Cerebellar cortex (tissue), 1 donor: ENCODE data around the gene NR4A1.

Experiments used
- DNase-seq: peaks from one replicate; pipeline ENCODE4 v3.0.0-alpha.2; 2015; ENCODE audit warnings: low spot score

Gene NR4A1

GRCh38 chr12:52079576-52080402 is 28.5 kb downstream of the NR4A1 start, which contains the start of gene SMIM41:
SMIM41 (plus strand) TSS chr12:52079704; CDS start chr12:52079780, 76 bp downstream.
- DNase-seq = no peak

- DNase-seq = no peak
Measured at GRCh38 chr12:52080403-52081251, 29.4 kb downstream of the NR4A1 start.

DNA sequence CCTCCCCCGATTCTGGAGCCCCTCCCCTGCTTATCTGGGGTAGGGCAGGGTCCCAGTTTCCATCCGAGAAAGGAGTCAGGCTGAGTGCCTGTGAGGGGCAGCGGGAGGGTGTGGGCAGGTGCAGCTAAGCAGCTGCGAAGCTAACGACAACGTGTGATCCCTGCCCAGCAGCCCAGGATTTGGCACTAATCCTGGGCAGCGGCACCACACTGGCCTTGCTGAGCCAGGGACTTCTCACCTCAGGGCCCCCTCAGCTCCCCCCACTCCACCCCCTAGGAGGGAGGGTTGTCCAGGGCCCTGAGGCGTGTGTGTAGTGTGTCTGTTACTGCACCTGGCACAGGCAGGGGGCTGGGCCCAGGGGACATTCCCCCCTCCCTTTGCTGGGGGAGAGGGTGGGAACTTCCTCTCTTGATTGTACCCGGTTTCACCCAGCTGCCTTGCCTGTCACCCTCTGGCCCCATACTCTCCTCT is 30.1 kb downstream of the NR4A1 start:
- no peak for DNase-seq

GRCh38 chr12:52082026-52082668 is 30.9 kb downstream of the NR4A1 start:
- DNase-seq = no peak

- DNase-seq = no peak
Measured at GRCh38 chr12:52082669-52082987, 31.4 kb downstream of the NR4A1 start.

DNA sequence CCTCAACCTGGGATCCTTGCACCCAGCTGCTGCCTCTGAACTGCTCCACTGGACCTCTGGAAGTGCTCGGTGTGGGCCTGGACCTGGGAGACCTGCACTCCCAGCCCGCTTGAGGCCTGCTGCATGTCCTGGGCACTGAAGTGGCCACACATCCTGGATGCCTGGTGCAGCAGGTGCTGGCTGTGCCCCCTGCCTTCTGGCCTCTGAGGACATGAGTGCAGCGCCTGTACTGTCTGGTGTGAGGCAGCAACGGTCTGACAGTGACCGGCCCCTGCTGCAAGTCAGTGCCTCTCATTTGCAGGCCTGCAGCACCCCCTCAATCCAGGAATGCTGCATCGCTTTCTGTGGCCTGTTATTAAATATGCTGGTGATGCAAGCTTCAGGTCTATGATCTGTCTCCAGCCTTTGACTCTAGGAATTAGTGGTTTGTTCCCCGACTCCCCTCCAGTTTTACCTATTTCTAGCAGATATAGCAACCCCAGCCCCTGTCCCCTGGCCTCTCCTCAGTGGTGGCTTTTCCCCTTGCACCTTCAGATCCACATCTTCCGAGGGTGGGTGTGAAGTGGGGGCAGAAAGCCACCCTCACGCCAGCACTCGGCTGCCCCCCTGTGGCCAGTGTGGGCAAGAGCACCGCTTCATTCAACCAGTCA is 31.9 kb downstream of the NR4A1 start:
- peak; percentile 63 for DNase-seq

DNA sequence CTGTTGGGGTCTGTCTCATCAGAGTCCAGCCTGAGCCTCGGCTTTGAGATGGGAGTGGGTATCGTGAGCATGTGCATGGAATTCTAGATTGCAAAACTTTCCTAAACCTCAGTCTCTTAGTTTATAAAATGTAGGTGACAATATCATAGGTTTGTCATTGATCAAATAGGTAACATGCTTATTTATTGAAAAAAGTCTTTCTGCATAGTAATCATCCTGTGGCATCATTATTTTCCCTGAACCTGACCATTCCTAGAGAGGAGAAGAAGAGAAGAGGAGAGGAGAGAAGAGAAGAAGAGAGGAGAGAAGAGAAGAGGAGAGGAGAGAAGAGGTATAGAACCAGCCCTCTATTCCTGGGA is 32.4 kb downstream of the NR4A1 start:
- no peak for DNase-seq

DNA sequence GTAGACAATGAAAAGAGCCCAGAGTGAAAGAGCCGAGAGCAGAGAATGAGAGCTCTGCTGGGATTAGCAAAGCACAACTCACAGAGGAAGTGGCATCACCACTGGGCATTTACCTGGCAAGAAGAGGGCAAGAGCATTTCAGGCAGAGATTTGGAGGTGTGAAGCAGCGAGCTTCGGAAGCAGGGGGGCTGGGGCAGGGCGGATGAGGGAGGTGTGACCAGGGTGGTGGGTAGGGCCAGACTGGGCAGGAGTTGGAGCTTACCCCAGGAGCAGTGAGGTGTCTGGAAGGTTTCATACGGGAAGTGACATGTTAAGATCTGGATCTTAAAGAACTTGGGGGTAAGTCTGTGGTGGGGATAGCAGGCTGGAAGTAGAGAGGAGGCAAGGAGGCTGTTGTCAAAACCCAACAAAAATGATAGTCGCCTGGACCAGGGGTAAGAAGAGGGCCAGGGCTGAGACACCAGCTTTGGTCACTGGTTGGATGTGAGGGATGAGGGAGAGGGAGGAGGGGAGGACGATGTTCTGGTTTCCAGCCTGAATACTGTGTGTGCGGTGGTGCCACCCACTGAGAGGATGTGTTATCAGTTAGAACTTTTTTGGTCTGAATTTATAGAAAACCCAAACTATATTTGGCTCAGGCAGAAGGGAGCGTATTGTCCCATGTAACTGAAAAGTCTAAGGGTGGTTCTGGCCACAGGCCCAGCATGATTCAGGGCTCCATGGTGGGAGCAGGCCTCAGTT is 33.4 kb downstream of the NR4A1 start:
- no peak for DNase-seq

- DNase-seq = no peak
Measured at GRCh38 chr12:52085682-52086180, 34.5 kb downstream of the NR4A1 start.

DNA sequence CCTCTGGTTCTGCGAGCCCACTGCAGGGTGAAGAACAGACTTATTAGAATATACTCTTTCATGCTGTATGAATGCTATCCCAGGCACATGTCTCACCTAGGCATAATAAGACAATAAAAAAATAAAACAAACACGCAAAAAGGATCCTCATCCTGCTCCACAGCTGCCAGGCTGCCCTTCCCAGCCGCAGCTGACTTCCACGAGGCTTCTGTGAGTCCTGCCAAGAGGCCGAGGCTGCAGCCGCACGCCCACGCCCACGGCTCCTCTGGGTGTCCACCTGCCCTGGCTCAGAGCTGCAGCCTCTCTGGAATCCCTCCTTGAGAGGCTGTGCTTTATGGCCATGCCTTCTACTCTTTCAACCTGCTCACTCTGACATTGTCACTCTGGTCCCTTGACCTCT is 35.1 kb downstream of the NR4A1 start:
- DNase-seq = no peak

DNA sequence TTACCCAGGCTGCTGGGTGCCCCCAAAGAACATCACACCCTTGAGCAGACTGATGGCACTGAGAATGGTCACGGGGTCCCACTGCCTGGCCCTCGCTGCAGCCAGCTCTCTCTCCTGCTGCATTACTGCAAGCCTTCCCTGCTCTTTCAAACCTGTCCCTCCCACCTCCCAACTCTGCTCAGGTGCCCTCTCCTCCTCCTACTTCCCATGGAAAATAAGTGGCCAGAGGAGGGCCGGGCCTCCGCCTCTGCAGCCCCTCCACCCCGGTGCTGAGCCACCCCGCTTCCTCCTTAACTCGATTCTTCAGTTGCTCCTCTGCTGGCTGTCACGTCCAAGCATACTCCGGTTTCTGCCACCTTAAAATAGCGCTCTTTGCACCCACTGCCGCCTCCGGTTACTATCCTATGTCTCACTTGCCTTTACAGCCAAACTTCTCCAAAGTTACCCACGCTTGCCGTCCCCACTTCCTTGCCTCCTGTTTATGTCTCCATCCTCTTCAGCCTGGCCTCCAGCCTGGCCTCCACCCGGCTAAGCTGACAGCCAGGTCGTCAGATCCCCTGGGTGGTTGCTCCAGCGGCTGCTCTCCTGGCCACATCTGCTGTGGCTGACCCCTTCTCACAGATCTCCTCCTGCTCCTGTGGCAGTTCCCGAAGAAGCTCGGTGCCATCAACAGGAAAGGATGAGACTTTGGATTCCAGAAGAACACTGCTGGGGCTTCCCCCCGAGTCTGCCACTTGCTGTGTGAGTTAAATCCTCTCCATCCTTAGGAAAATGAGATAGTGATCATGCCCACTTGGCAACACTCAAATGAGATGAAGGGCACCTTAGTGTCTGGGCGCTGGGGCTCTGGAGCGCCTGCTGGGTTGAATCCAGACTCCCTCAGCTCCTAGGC is 35.9 kb downstream of the NR4A1 start:
- DNase-seq = no peak

- DNase-seq = no peak
Measured at GRCh38 chr12:52087961-52088820, 36.9 kb downstream of the NR4A1 start.

DNA sequence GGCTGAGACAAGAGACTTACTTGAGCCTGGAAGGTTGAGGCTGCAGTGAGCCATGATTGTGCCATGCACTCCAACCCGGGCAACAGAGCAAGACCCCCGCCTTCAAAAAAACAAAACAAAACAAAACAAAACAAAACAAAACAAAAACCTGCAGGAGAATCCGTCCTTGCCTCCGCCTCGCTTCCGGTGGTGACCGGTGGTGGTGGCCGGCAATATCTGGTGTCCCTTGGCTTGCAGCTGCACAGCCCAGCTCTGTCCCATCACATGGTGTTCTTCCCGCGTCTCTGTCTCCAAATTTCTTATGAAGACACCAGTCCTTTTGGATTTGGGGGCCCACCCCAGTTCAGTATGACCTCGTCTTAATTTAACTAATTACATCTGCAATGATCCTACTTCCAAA is 38.2 kb downstream of the NR4A1 start:
- DNase-seq = no peak

DNA sequence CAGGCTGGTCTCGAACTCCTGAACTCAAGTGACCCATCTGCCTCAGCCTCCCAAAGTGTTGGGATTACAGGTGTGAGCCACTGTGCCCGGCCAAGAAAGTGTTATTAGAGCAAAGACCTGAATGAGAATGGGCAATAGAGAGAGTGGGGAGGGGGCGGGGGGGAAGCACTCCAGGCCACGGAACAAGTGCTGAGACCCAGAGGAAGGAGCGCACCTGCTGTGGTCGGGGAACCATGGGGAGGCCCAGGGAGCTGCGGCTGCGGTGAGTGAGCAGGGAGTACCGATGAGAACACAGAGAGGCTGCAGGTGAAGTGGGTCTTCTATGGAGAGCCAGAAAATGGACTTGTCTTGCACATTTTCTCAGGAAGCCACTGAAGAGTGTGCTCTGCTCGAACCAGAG is 39.0 kb downstream of the NR4A1 start:
- no peak for DNase-seq

GRCh38 chr12:52091061-52091460 is 39.8 kb downstream of the NR4A1 start:
- DNase-seq = no peak

DNA sequence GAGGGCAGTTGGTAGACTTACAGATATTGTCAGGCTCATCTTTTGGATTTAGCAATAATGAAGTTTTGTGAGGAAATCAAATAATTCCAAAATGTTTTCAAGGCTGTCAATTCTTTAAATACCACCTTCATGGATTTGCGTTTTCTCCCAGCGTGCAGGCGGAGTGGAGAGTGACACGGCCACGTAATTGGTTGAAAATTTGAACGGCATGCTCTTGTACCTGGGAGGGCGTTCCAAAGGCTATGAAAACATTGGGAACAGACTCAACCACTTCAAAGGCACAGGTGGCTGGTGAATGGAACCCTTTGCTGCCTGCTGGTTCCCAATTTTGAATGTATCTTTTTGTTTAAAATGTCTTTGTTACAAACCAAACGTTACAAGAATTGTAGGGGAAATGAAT is 40.6 kb downstream of the NR4A1 start:
- no peak for DNase-seq

DNA sequence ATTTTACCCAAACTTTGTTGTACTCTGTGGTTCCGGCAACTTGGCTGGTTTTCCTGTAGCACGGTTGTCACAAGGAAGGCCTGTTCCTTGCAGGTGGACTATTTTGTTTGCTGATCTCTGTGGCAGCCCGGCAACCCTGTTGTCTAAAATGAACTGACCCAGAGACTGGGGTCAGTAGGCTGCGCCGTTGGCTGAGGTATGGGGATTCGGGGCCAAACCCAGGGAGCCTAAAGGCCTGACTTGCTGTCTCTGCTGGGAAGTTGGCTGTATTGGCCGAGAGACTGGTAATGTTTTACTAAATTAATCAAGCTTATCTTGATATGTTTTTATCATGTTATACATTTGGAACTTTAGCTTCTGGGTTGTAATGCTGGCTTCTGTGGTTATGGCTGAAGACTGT is 42.1 kb downstream of the NR4A1 start:
- no peak for DNase-seq

- DNase-seq = no peak
Measured at GRCh38 chr12:52096332-52097044, 45.2 kb downstream of the NR4A1 start.
